ENCODE measurements around the gene IKZF1. TPM values are rescaled to one million over a fixed set of nuclear protein-coding genes. Genes with fewer than 3 reads are reported as not detected.

IKZF1 gene
- total and polyA plus RNA-seq, 2 of the 4 experiments (the other 2 are of a cell fraction) = not detected

GRCh38 chr7:50317697-50318669 is 13.5 kb downstream of the IKZF1 start:
- intact Hi-C loops (cut with micrococcal nuclease) (no loop called here), dilution Hi-C loops (cut with HindIII; ENCODE audit: low sequenced_read_pairs, unreplicated experiment) (no loop called here), in situ Hi-C loops (cut with MboI; ENCODE audit: low sequenced_read_pairs) (no loop called here)
- CTCF ChIA-PET = no interaction called here
- H4K20me1 ChIP-seq (ENCODE audit: insufficient read depth, low read length) = no peaks in the 10 kb centered on the region
- no peak overlapping the region for H2BK5ac ChIP-seq (ENCODE audit: low read depth, low read length, poor library complexity, severe bottlenecking)
- no peak overlapping the region for H2AK5ac ChIP-seq (ENCODE audit: low read depth, low read length)
- ATAC-seq (ENCODE audit: low read depth) = no peak
- H3K18ac ChIP-seq (ENCODE audit: low read depth, low read length) = no peak overlapping the region
- no peak overlapping the region for H3K23ac ChIP-seq (ENCODE audit: low read depth, low read length)
- H3K56ac ChIP-seq (ENCODE audit: extremely low read depth, insufficient read depth, low read length) = no peak overlapping the region
- H3K4me3 ChIP-seq (ENCODE audit: insufficient read depth, low read depth, low read length) = no peak overlapping the region
- H3K79me1 ChIP-seq (ENCODE audit: low read depth in 1 of 2, low read length in 2 of 2) = no peaks in the 10 kb centered on the region
- TF ChIP-seq SMC3 (IDR thresholded peaks at IDR 0.05; ENCODE audit: low read depth, low read length) = no peak
- TF ChIP-seq CTCF (conservative IDR thresholded peaks at IDR 0.05; ENCODE audit: low read depth, low read length) = no peak
- no peak for TF ChIP-seq BHLHE40 (IDR thresholded peaks at IDR 0.05; ENCODE audit: low read depth, low read length)
- no peak for TF ChIP-seq RAD21 (IDR thresholded peaks at IDR 0.05; ENCODE audit: low read length)
- no peak for TF ChIP-seq FOS (IDR thresholded peaks at IDR 0.05; ENCODE audit: low read depth, low read length)
- no peak for TF ChIP-seq MAFK (IDR thresholded peaks at IDR 0.05; ENCODE audit: low read depth, low read length)
- no peak for TF ChIP-seq MXI1 (IDR thresholded peaks at IDR 0.05; ENCODE audit: borderline replicate concordance, low read depth, low read length)
- no peak for TF ChIP-seq POLR2A (IDR thresholded peaks at IDR 0.05; ENCODE audit: low read depth, low read length)
- TF ChIP-seq ELK1 (IDR thresholded peaks at IDR 0.05; ENCODE audit: borderline replicate concordance, low read depth, low read length) = no peak
- no peak for TF ChIP-seq MAZ (IDR thresholded peaks at IDR 0.05; ENCODE audit: borderline replicate concordance, low read depth, low read length)
- TF ChIP-seq CEBPB (IDR thresholded peaks at IDR 0.05; ENCODE audit: low read depth, low read length) = no peak
- H3K4me1 ChIP-seq (ENCODE audit: control insufficient read depth, insufficient read depth, low read length) = no peaks in the 10 kb centered on the region
- POLR2A ChIA-PET (ENCODE audit: unreplicated experiment) = no interaction called here
- no peaks in the 10 kb centered on the region for H3K36me3 ChIP-seq (ENCODE audit: control insufficient read depth, insufficient read depth, low read length)
- H3K9ac ChIP-seq (ENCODE audit: low read depth, low read length) = no peak overlapping the region
- H2BK120ac ChIP-seq (ENCODE audit: low read depth, low read length) = no peak overlapping the region
- no peak overlapping the region for H2AK9ac ChIP-seq (replicated peaks; ENCODE audit: low read depth, low read length, poor library complexity)
- no peak overlapping the region for H3K14ac ChIP-seq (replicated peaks; ENCODE audit: low read depth, low read length)
- no peak overlapping the region for H4K91ac ChIP-seq (ENCODE audit: insufficient read depth, low read depth, low read length)
- no peak for DNase-seq
- BruUV-seq (replicated peaks) = no TSS peak
- 54% methylated on average over 5 of the region's 17 CpGs; no CpG with 5 or more reads in 1 of the 2 experiments for WGBS, 2 experiments (ENCODE audit: extremely low coverage in 2 of 2, insufficient read length in 1 of 2)
- H3K4ac ChIP-seq (ENCODE audit: low read depth, low read length) = no peak overlapping the region
- H2BK20ac ChIP-seq (ENCODE audit: low read depth, low read length) = no peak overlapping the region
- no peak overlapping the region for H2AFZ ChIP-seq (replicated peaks; ENCODE audit: low read length, poor library complexity)
- no peak overlapping the region for H3K27ac ChIP-seq (ENCODE audit: insufficient read depth, low read length)
- no peak overlapping the region for H4K8ac ChIP-seq (ENCODE audit: low read depth in 2 of 2, low read length in 2 of 2)
- no peak overlapping the region for H4K5ac ChIP-seq (ENCODE audit: low read depth, low read length)
- H3K9me3 ChIP-seq (ENCODE audit: control insufficient read depth, insufficient read depth, low read length) = no peaks in the 10 kb centered on the region
- H3K9me1 ChIP-seq (ENCODE audit: insufficient read depth, low read length) = no peaks in the 10 kb centered on the region
- peaks cover 4% of the 10 kb centered on the region for H3K27me3 ChIP-seq (ENCODE audit: control insufficient read depth, insufficient read depth, low read length)
- H2BK15ac ChIP-seq (ENCODE audit: low read depth, low read length) = no peak overlapping the region
- H3K4me2 ChIP-seq (ENCODE audit: low read depth, low read length) = no peak overlapping the region
